Neural cell (in vitro differentiated cells): ENCODE measurements around the gene CAMK1D. TPM values are rescaled to one million over a fixed set of nuclear protein-coding genes. Genes with fewer than 3 reads are reported as not detected.

Source experiments
- H2AFZ ChIP-seq: fragments of 200-600, 300-800 bp; sonication (generic), shearing (Covaris generic); 2 replicates; pipeline ENCODE4 v1.6.0; 2014; ENCODE audit warnings: low read depth, mild to moderate bottlenecking, antibody characterized with exemption, low read length, moderate library complexity
- H3F3A ChIP-seq: fragments of 200-600 bp; shearing (Covaris generic); 2 replicates; pipeline ENCODE4 v1.6.1; 2016; ENCODE audit warnings: mild to moderate bottlenecking, moderate library complexity, mixed read lengths, antibody characterized with exemption, low read length; ENCODE audit not compliant: insufficient read depth, poor library complexity, severe bottlenecking
- H3K27ac ChIP-seq: fragments of 200-600, 300-800 bp; sonication (generic), shearing (Covaris generic); 2 replicates; pipeline ENCODE4 v1.5.1; 2014; ENCODE audit warnings: mild to moderate bottlenecking, low read length, moderate library complexity
- H3K27me3 ChIP-seq: fragments of 300-800, 200-600 bp; sonication (generic), shearing (Covaris generic); 2 replicates; pipeline ENCODE4 v1.6.0; 2014; ENCODE audit warnings: mild to moderate bottlenecking, low read depth, low read length, moderate library complexity; ENCODE audit not compliant: insufficient read depth
- H3K36me3 ChIP-seq: fragments of 300-800, 200-600 bp; sonication (generic), shearing (Covaris generic); 2 replicates; pipeline ENCODE4 v1.5.1; 2014; ENCODE audit warnings: mild to moderate bottlenecking, antibody characterized with exemption, low read length, moderate library complexity; ENCODE audit not compliant: insufficient read depth
- H3K4me2 ChIP-seq: fragments of 300-800, 200-600 bp; sonication (generic), shearing (Covaris generic); 2 replicates; pipeline ENCODE4 v1.6.0; 2014; ENCODE audit warnings: mild to moderate bottlenecking, low read length
- H3K4me3 ChIP-seq: fragments of 300-800, 200-600 bp; sonication (generic), shearing (Covaris generic); 2 replicates; pipeline ENCODE4 v1.5.1; 2014; ENCODE audit warnings: mild to moderate bottlenecking, low read length, moderate library complexity
- H3K79me2 ChIP-seq: fragments of 200-600 bp; shearing (Covaris generic); replicated peaks from 2 replicates; pipeline ENCODE4 v1.6.0; 2014; ENCODE audit warnings: mild to moderate bottlenecking, low read length, moderate library complexity; ENCODE audit not compliant: insufficient read depth
- H3K9ac ChIP-seq: fragments of 300-800, 200-600 bp; sonication (generic), shearing (Covaris generic); 2 replicates; pipeline ENCODE4 v1.6.1; 2016; ENCODE audit warnings: mild to moderate bottlenecking, low read length, mixed read lengths
- H3K9me2 ChIP-seq: fragments of 200-600 bp; shearing (Covaris generic); 2 replicates; pipeline ENCODE4 v1.6.1; 2016; ENCODE audit warnings: mild to moderate bottlenecking, low read length, mixed read lengths; ENCODE audit not compliant: insufficient read depth
- H3K9me3 ChIP-seq: fragments of 200-600, 300-800 bp; sonication (generic), shearing (Covaris generic); 2 replicates; pipeline ENCODE4 v1.6.1; 2016; ENCODE audit warnings: mild to moderate bottlenecking, mixed run types, low read length, moderate library complexity, mixed read lengths
- H4K20me1 ChIP-seq: fragments of 200-600 bp; shearing (Covaris generic); 2 replicates; pipeline ENCODE4 v1.6.1; 2016; ENCODE audit warnings: mild to moderate bottlenecking, mixed run types; ENCODE audit not compliant: insufficient read depth
- EP300 ChIP-seq: fragments of 450-650 bp; conservative IDR thresholded peaks from 2 replicates; pipeline ENCODE4 v1.6.1; 2014; ENCODE audit warnings: antibody characterized with exemption, mild to moderate bottlenecking, moderate library complexity; ENCODE audit not compliant: poor library complexity, severe bottlenecking
- EZH2 ChIP-seq: fragments of 200-600, 300-800 bp; shearing (Covaris generic), sonication (generic); IDR thresholded peaks from 2 replicates; pipeline ENCODE4 v1.6.1; 2014; ENCODE audit warnings: antibody characterized with exemption, low read length, borderline replicate concordance, mild to moderate bottlenecking; ENCODE audit not compliant: insufficient read depth, poor library complexity, severe bottlenecking
- MXI1 ChIP-seq: fragments of 450-650 bp; conservative IDR thresholded peaks from 2 replicates; pipeline ENCODE4 v1.6.1; 2014; ENCODE audit warnings: antibody characterized with exemption, mild to moderate bottlenecking; ENCODE audit not compliant: poor library complexity, severe bottlenecking
- POLR2AphosphoS5 ChIP-seq: IDR thresholded peaks from 2 replicates; pipeline ENCODE4 v1.6.1; 2012
- RAD21 ChIP-seq: fragments of 450-650 bp; conservative IDR thresholded peaks from 2 replicates; pipeline ENCODE4 v1.6.1; 2014; ENCODE audit warnings: antibody characterized with exemption, mild to moderate bottlenecking, moderate library complexity
- SMC3 ChIP-seq: fragments of 450-650 bp; conservative IDR thresholded peaks from 2 replicates; pipeline ENCODE4 v1.6.1; 2014; ENCODE audit warnings: antibody characterized with exemption, mild to moderate bottlenecking, moderate library complexity; ENCODE audit not compliant: poor library complexity
- TAF1 ChIP-seq: IDR thresholded peaks from 2 replicates; pipeline ENCODE4 v1.6.1; 2012; ENCODE audit warnings: low read depth
- polyA plus RNA-seq: library from polyadenylated mRNA; depleted of rRNA; stranded (reverse); fragments of >200 nt; gene quantifications from 2 replicates; pipeline ENCODE4 v1.2.3, GENCODE V29; 2014
- TF ChIP-seq, protein P1 (sequence below): fragments of 450-650 bp; IDR thresholded peaks from 2 replicates; pipeline ENCODE4 v1.5.1; 2014; ENCODE audit warnings: antibody characterized with exemption, mild to moderate bottlenecking, moderate library complexity; ENCODE audit not compliant: poor library complexity, severe bottlenecking
- TF ChIP-seq, protein P2 (sequence below): IDR thresholded peaks from 2 replicates; pipeline ENCODE4 v1.6.1; 2012; ENCODE audit warnings: borderline replicate concordance

CAMK1D gene
- polyA plus RNA-seq, 1 donor from 2014 or later, result 13.8 TPM

DNA sequence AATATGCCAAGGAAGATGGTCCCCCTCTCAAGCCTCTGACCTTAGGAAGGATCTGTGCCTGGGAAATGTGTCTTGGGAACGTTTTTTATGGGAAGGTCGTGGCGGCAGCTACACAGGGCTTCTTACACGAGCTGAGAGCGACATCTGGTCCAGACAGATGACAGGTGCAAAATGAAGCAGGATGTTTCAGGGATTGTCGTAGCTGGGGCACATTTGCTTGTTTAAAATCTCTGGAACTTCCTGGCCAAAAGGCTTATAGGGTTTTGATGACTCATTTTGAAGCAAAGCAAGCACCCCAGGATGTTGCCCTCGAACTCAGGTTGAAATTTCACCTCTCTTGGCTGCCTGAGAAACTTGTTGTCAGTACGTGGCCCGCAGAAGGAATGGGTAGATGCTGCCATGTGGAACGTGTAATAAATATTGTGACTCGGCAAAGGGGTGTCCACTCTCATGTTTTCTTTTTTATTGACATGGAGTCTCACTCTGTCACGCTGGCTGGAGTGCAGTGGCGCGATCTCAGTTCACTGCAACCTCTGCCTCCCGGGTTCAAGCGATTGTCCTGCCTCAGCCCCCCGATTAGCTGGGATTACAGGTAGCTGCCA, 117.5 kb downstream of the CAMK1D start:
- no peak overlapping the region for H3K4me3 ChIP-seq
- TF ChIP-seq EP300, result no peak
- no peak for TF ChIP-seq TAF1
- TF ChIP-seq MXI1, result no peak
- TF ChIP-seq, protein P1, sequence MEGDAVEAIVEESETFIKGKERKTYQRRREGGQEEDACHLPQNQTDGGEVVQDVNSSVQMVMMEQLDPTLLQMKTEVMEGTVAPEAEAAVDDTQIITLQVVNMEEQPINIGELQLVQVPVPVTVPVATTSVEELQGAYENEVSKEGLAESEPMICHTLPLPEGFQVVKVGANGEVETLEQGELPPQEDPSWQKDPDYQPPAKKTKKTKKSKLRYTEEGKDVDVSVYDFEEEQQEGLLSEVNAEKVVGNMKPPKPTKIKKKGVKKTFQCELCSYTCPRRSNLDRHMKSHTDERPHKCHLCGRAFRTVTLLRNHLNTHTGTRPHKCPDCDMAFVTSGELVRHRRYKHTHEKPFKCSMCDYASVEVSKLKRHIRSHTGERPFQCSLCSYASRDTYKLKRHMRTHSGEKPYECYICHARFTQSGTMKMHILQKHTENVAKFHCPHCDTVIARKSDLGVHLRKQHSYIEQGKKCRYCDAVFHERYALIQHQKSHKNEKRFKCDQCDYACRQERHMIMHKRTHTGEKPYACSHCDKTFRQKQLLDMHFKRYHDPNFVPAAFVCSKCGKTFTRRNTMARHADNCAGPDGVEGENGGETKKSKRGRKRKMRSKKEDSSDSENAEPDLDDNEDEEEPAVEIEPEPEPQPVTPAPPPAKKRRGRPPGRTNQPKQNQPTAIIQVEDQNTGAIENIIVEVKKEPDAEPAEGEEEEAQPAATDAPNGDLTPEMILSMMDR, result no peak
- TF ChIP-seq SMC3, result no peak
- H3K9me3 ChIP-seq, result no peaks in the 10 kb centered on the region
- H3K4me2 ChIP-seq, result no peak overlapping the region
- no peak overlapping the region for H2AFZ ChIP-seq
- no peak overlapping the region for H3K27ac ChIP-seq
- H3K36me3 ChIP-seq, result no peaks in the 10 kb centered on the region
- no peaks in the 10 kb centered on the region for H3K9me2 ChIP-seq
- no peaks in the 10 kb centered on the region for H3K79me2 ChIP-seq
- H3F3A ChIP-seq, result no peaks in the 10 kb centered on the region
- H3K27me3 ChIP-seq, result no peaks in the 10 kb centered on the region
- no peak overlapping the region for H3K9ac ChIP-seq
- no peaks in the 10 kb centered on the region for H4K20me1 ChIP-seq

DNA sequence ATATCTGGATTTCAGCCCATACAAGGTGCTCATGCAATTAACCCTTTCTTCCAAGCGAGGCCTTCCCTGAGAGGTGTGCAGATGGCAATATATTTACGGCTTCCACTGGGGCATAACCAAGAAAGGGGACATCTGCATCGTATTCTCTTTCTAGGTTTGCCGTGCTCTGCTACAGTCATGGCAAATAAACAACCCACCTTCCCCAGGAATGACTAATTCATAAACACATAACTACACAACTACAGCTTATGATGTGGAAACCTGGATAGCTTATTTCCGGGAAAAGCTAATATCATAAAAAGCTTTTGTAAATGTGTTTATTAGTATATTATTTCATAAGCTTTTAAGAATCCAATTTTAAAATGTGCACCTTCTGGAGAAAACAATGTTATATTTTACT, 120.0 kb downstream of the CAMK1D start:
- H4K20me1 ChIP-seq, result no peaks in the 10 kb centered on the region
- H3K9me3 ChIP-seq, result no peaks in the 10 kb centered on the region
- no peaks in the 10 kb centered on the region for H3K27me3 ChIP-seq
- no peaks in the 10 kb centered on the region for H3K36me3 ChIP-seq
- H2AFZ ChIP-seq, result no peak overlapping the region
- no peaks in the 10 kb centered on the region for H3K9me2 ChIP-seq
- H3K27ac ChIP-seq, result no peak overlapping the region
- no peaks in the 10 kb centered on the region for H3F3A ChIP-seq
- no peak for TF ChIP-seq EP300
- no peak for TF ChIP-seq TAF1
- TF ChIP-seq RAD21, result no peak
- TF ChIP-seq, protein P2, sequence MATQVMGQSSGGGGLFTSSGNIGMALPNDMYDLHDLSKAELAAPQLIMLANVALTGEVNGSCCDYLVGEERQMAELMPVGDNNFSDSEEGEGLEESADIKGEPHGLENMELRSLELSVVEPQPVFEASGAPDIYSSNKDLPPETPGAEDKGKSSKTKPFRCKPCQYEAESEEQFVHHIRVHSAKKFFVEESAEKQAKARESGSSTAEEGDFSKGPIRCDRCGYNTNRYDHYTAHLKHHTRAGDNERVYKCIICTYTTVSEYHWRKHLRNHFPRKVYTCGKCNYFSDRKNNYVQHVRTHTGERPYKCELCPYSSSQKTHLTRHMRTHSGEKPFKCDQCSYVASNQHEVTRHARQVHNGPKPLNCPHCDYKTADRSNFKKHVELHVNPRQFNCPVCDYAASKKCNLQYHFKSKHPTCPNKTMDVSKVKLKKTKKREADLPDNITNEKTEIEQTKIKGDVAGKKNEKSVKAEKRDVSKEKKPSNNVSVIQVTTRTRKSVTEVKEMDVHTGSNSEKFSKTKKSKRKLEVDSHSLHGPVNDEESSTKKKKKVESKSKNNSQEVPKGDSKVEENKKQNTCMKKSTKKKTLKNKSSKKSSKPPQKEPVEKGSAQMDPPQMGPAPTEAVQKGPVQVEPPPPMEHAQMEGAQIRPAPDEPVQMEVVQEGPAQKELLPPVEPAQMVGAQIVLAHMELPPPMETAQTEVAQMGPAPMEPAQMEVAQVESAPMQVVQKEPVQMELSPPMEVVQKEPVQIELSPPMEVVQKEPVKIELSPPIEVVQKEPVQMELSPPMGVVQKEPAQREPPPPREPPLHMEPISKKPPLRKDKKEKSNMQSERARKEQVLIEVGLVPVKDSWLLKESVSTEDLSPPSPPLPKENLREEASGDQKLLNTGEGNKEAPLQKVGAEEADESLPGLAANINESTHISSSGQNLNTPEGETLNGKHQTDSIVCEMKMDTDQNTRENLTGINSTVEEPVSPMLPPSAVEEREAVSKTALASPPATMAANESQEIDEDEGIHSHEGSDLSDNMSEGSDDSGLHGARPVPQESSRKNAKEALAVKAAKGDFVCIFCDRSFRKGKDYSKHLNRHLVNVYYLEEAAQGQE, result no peak
- no peak for TF ChIP-seq SMC3
- TF ChIP-seq MXI1, result no peak
- no peak for TF ChIP-seq EZH2
- TF ChIP-seq, protein P1, result no peak
- no peak for TF ChIP-seq POLR2AphosphoS5
- no peak overlapping the region for H3K9ac ChIP-seq
- H3K79me2 ChIP-seq, result no peaks in the 10 kb centered on the region
- no peak overlapping the region for H3K4me3 ChIP-seq
- H3K4me2 ChIP-seq, result no peak overlapping the region
